ENCODE data around the gene EHD1. TPM values are rescaled to one million over a fixed set of nuclear protein-coding genes. Genes with fewer than 3 reads are reported as not detected.

The EHD1 gene
- total and polyA plus RNA-seq, 2 of the 4 experiments (the other 2 are of a cell fraction): 107 to 209 TPM

GRCh38 chr11:64898076-64898445 lies 19.6 kb upstream of the EHD1 start:
- H3K56ac ChIP-seq (ENCODE audit: extremely low read depth, insufficient read depth, low read length): no peak overlapping the region
- H3K9me3 ChIP-seq (ENCODE audit: control insufficient read depth, insufficient read depth, low read length): no peaks in the 10 kb centered on the region
- no peak overlapping the region for H2AK9ac ChIP-seq (replicated peaks; ENCODE audit: low read depth, low read length, poor library complexity)
- peaks cover 53% of the 10 kb centered on the region for H3K36me3 ChIP-seq (ENCODE audit: control insufficient read depth, insufficient read depth, low read length)
- peaks cover 4% of the 10 kb centered on the region; the same call in 1 of the 2 replicates for H4K20me1 ChIP-seq (ENCODE audit: insufficient read depth, low read length)
- no peak overlapping the region for H4K8ac ChIP-seq (ENCODE audit: low read depth in 2 of 2, low read length in 2 of 2)
- H3K4me3 ChIP-seq (ENCODE audit: insufficient read depth, low read depth, low read length): no peak overlapping the region
- H2AFZ ChIP-seq (replicated peaks; ENCODE audit: low read length, poor library complexity): no peak overlapping the region
- no peak overlapping the region for H3K4ac ChIP-seq (ENCODE audit: low read depth, low read length)
- no peak overlapping the region for H4K91ac ChIP-seq (ENCODE audit: insufficient read depth, low read depth, low read length)
- H2BK20ac ChIP-seq (ENCODE audit: low read depth, low read length): no peak overlapping the region
- no peak overlapping the region for H2AK5ac ChIP-seq (ENCODE audit: low read depth, low read length)
- intact Hi-C loops (cut with micrococcal nuclease): no loop called here
- H2BK5ac ChIP-seq (ENCODE audit: low read depth, low read length, poor library complexity, severe bottlenecking): no peak overlapping the region
- no peak overlapping the region for H4K5ac ChIP-seq (ENCODE audit: low read depth, low read length)
- H3K23ac ChIP-seq (ENCODE audit: low read depth, low read length): no peak overlapping the region
- H3K9ac ChIP-seq (ENCODE audit: low read depth, low read length): no peak overlapping the region
- H3K4me2 ChIP-seq (ENCODE audit: low read depth, low read length): no peak overlapping the region
- H2BK15ac ChIP-seq (ENCODE audit: low read depth, low read length): no peak overlapping the region
- in situ Hi-C loops (cut with MboI; ENCODE audit: low sequenced_read_pairs): no loop called here
- H3K18ac ChIP-seq (ENCODE audit: low read depth, low read length): no peak overlapping the region
- 100% methylated on average over 1 of the region's 9 CpGs; no CpG with 5 or more reads in 1 of the 2 experiments for WGBS, 2 experiments (ENCODE audit: extremely low coverage in 2 of 2, insufficient read length in 1 of 2)
- H3K27ac ChIP-seq (ENCODE audit: insufficient read depth, low read length): no peak overlapping the region
- H3K79me1 ChIP-seq (ENCODE audit: low read depth in 1 of 2, low read length in 2 of 2): no peaks in the 10 kb centered on the region
- no peak for ATAC-seq (ENCODE audit: low read depth)
- no peaks in the 10 kb centered on the region for H3K9me1 ChIP-seq (ENCODE audit: insufficient read depth, low read length)
- no peak for DNase-seq
- CTCF ChIA-PET: no interaction called here
- no peaks in the 10 kb centered on the region for H3K4me1 ChIP-seq (ENCODE audit: control insufficient read depth, insufficient read depth, low read length)
- H3K14ac ChIP-seq (replicated peaks; ENCODE audit: low read depth, low read length): no peak overlapping the region
- POLR2A ChIA-PET (ENCODE audit: unreplicated experiment): no interaction called here
- no peak for TF ChIP-seq BHLHE40 (IDR thresholded peaks at IDR 0.05; ENCODE audit: low read depth, low read length)
- TF ChIP-seq SMC3 (IDR thresholded peaks at IDR 0.05; ENCODE audit: low read depth, low read length): no peak
- TF ChIP-seq RFX5 (IDR thresholded peaks at IDR 0.05; ENCODE audit: low read depth, low read length): no peak
- no peak for TF ChIP-seq ELK1 (IDR thresholded peaks at IDR 0.05; ENCODE audit: borderline replicate concordance, low read depth, low read length)
- no peak for TF ChIP-seq RAD21 (IDR thresholded peaks at IDR 0.05; ENCODE audit: low read length)
- TF ChIP-seq MXI1 (IDR thresholded peaks at IDR 0.05; ENCODE audit: borderline replicate concordance, low read depth, low read length): no peak
- no peak for TF ChIP-seq CHD1 (IDR thresholded peaks at IDR 0.05; ENCODE audit: low read depth, low read length)
- no peak for TF ChIP-seq FOS (IDR thresholded peaks at IDR 0.05; ENCODE audit: low read depth, low read length)
- dilution Hi-C loops (cut with HindIII; ENCODE audit: low sequenced_read_pairs, unreplicated experiment): no loop called here
- no TSS peak for BruUV-seq (replicated peaks)
- H2BK120ac ChIP-seq (ENCODE audit: low read depth, low read length): no peak overlapping the region
- H3K27me3 ChIP-seq (ENCODE audit: control insufficient read depth, insufficient read depth, low read length): no peaks in the 10 kb centered on the region

Data from IMR-90 (cell line).